ENCODE results near the gene CAMKMT. TPM values are rescaled to one million over a fixed set of nuclear protein-coding genes. Genes with fewer than 3 reads are reported as not detected.

CAMKMT gene
- total RNA-seq, 4 donors from 2014 or later = 7.6 to 16.2 (median 9.4) TPM

DNA sequence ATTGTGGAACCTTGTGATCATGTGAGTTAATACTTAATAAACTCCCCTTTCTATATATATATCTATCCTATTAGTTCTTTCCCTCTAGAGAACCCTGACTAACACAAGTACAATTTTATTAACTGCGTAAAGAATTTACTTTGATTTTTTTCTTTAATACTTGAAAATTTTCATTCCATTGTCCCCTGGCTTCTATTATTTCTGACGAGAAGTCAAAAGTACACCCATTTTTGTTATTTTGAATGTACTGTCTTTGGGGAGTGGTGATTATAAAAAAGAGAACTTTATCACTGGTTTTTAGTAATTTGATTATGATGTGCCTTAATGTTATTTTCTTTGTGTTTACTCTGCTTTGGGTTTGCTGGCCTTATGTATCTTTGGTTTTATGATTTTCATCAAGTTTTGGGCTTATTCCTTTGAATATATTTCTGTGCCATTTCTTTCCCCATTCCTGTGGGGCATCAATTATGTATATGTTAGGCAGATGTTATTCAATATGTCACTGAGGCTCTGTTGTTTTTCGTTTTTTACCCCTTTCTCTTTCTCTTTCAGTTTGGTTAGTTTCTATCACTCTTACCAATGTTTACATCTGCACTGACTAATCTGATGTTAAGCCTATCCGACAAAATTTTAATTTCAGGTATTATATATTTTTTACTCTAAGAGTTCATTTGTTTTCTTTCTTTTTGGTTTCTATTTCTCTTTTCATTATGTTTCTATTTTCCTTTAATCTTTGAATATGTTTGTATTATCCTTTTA, 271.4 kb downstream of the CAMKMT start:
- TF ChIP-seq, protein P1, sequence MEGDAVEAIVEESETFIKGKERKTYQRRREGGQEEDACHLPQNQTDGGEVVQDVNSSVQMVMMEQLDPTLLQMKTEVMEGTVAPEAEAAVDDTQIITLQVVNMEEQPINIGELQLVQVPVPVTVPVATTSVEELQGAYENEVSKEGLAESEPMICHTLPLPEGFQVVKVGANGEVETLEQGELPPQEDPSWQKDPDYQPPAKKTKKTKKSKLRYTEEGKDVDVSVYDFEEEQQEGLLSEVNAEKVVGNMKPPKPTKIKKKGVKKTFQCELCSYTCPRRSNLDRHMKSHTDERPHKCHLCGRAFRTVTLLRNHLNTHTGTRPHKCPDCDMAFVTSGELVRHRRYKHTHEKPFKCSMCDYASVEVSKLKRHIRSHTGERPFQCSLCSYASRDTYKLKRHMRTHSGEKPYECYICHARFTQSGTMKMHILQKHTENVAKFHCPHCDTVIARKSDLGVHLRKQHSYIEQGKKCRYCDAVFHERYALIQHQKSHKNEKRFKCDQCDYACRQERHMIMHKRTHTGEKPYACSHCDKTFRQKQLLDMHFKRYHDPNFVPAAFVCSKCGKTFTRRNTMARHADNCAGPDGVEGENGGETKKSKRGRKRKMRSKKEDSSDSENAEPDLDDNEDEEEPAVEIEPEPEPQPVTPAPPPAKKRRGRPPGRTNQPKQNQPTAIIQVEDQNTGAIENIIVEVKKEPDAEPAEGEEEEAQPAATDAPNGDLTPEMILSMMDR (IDR thresholded peaks at IDR 0.05) = no peak
- DNase-seq (ENCODE audit: low spot score) = no peak
- ATAC-seq (ENCODE audit: low FRiP score) = no peak

- ATAC-seq (ENCODE audit: low FRiP score) = no peak
- TF ChIP-seq, protein P1 (IDR thresholded peaks at IDR 0.05) = no peak
- no peak for DNase-seq (ENCODE audit: low spot score)
These were observed 274.0 kb downstream of the CAMKMT start for GRCh38 chr2:44635725-44636124.

DNA sequence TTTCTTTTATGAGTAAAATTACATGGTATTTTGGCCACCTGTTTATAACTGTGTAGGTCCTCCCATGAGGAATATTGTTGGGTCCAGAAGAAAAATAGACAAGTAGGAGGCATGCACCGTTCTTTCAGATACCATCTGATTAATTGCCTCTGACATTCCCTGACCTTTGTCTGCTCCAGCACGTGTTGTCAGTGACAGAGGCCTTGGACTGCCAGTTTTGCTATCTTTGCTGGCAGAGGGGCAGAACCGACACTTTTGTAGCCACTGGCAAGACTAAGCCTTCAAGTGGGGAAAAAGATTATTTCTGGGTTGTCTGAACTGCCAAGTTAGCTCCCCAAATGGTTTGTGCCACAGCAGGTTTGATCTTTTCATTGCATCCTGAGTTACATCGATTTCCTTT, 276.9 kb downstream of the CAMKMT start:
- TF ChIP-seq, protein P1 (IDR thresholded peaks at IDR 0.05) = no peak
- ATAC-seq (ENCODE audit: low FRiP score) = no peak
- no peak for DNase-seq (ENCODE audit: low spot score)

DNA sequence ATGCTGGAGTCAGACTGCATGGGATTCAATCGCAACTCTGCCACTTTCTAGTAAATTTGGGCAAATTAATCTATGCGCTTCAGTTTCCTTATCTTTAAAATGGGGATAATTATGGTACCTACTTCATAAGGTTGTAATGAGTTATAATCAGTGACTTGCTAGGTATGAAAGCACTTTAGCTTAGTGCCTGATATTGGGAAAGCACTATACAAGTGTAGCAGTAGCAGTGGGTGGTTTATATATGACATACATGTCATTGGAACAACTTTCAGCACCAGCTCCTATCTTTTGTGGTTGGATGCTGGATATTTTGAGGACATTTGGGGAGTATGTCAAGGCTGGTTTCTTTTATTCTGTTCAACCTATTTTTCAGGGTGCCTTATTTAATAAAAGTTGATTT, 277.7 kb downstream of the CAMKMT start:
- ATAC-seq (ENCODE audit: low FRiP score) (no peak), DNase-seq (ENCODE audit: low spot score) (no peak)
- TF ChIP-seq, protein P1 (IDR thresholded peaks at IDR 0.05) = no peak

GRCh38 chr2:44642123-44642857, 280.5 kb downstream of the CAMKMT start:
- TF ChIP-seq, protein P1 (IDR thresholded peaks at IDR 0.05) = no peak
- ATAC-seq (ENCODE audit: low FRiP score) = no peak
- DNase-seq (ENCODE audit: low spot score) = no peak

GRCh38 chr2:44645937-44646336, 284.2 kb downstream of the CAMKMT start:
- DNase-seq (ENCODE audit: low spot score) = no peak
- ATAC-seq (ENCODE audit: low FRiP score) = no peak
- TF ChIP-seq, protein P1 (IDR thresholded peaks at IDR 0.05) = no peak
